Measurements from ENCODE around the gene SLC28A1.
A peak's percentile ranks its signal among the peaks of the same experiment; 100 is the strongest.

Gene SLC28A1

DNA sequence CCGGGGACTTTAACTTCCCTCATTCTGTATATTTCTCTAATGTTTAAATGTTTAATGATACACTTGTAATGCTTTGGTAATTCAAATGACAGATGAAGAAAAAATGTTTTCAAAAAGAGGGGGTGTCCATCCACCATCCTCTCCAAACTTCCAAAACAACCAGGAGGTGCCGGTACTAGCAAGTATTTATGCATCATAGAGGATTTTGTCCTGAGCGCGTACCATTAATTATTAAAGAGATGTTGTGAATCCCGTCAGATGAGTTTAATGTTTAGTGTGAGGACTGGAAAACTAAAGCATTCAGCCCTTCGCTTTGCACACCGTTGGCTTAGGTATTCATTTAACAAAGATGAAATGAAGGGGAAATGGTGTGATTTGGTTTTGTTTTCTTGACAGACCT lies 1.3 kb downstream of the SLC28A1 start:
- H3K4me3 ChIP-seq (ENCODE audit: low read depth, low read length) = no peak overlapping the region
- no peak for DNase-seq (ENCODE audit: low read depth)
- TF ChIP-seq, protein P1, sequence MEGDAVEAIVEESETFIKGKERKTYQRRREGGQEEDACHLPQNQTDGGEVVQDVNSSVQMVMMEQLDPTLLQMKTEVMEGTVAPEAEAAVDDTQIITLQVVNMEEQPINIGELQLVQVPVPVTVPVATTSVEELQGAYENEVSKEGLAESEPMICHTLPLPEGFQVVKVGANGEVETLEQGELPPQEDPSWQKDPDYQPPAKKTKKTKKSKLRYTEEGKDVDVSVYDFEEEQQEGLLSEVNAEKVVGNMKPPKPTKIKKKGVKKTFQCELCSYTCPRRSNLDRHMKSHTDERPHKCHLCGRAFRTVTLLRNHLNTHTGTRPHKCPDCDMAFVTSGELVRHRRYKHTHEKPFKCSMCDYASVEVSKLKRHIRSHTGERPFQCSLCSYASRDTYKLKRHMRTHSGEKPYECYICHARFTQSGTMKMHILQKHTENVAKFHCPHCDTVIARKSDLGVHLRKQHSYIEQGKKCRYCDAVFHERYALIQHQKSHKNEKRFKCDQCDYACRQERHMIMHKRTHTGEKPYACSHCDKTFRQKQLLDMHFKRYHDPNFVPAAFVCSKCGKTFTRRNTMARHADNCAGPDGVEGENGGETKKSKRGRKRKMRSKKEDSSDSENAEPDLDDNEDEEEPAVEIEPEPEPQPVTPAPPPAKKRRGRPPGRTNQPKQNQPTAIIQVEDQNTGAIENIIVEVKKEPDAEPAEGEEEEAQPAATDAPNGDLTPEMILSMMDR (IDR thresholded peaks at IDR 0.05; ENCODE audit: insufficient read depth, low read depth, low read length, missing control alignments) = no peak

DNA sequence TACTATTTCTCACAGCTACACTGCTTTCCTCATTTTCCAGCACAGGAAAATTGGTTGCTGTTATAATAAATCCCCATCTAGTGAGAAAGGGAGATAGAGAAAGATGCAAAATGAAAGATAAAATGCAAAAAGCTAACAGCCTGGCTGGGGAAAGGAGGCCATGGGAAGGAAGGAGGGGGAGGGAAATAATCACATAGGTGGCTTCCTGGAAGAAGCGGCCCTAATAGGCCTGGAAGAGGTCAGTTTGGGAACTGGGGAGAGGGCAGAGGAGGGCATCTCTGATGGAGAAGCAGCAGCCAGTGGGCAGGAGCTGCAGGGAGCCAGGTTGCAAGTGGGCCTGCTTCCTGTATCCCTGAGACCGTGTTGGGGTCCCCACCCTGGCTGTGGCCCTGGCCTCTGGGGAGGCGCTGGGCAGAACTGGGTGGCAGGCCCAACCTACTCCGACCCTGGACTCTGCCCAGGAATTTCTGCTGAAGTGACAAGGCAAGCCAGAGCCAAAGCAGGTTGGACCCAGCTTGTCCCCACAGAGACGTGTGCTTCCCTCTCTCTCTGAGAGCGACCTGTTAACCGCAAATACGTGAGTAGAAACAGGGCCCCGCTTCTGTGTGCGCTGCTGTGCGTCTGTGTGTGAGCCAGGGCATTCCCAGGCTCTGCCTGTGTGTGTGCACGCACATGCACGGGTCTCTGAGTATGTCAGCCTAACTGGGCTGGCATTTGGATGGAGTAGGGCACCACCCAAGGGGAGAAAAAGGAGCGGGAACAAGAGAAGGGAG lies 1.9 kb downstream of the SLC28A1 start:
- DNase-seq (ENCODE audit: low read depth) = no peak
- H3K4me3 ChIP-seq (ENCODE audit: low read depth, low read length) = no peak overlapping the region
- TF ChIP-seq, protein P1 (IDR thresholded peaks at IDR 0.05; ENCODE audit: insufficient read depth, low read depth, low read length, missing control alignments) = no peak

DNA sequence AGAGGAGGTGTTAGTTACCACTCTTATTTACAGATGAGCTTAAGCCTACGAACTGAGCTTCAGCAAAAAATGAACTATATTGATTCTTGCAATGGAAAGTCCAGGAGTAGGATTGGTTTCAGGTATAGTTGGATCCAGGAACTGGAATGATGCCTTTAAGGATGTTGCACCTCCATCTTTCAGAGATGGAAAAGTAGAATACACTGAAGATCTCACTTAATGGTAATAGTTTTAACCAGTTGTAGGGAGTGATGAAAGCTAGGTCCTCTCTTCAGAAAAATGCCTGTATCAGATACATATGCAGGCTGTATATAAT lies 2.5 kb downstream of the SLC28A1 start:
- H3K4me3 ChIP-seq (ENCODE audit: low read depth, low read length) = no peak overlapping the region
- no peak for DNase-seq (ENCODE audit: low read depth)
- TF ChIP-seq, protein P1 (IDR thresholded peaks at IDR 0.05; ENCODE audit: insufficient read depth, low read depth, low read length, missing control alignments) = no peak

DNA sequence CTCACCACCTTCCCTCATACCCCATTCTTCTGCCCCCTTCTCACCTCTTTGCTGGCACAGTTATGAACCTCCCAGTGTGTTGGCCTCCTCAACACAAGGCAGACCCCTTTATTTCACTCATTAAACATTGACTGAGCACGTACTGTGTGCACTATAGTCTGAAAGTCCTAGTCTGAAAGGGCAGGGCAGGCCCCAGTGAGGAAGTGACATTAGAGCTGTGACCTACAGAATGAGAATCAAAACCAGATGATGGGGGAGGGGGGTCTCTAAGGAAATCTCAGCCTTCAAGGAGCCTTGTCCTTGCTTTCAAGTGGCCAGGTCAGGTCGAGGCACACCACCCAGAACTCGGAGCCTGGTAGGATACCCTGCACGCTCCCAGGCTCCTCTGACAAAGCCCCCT lies 3.5 kb downstream of the SLC28A1 start:
- TF ChIP-seq, protein P1 (IDR thresholded peaks at IDR 0.05; ENCODE audit: insufficient read depth, low read depth, low read length, missing control alignments) = no peak
- peak; percentile 9 for DNase-seq (ENCODE audit: low read depth)

DNA sequence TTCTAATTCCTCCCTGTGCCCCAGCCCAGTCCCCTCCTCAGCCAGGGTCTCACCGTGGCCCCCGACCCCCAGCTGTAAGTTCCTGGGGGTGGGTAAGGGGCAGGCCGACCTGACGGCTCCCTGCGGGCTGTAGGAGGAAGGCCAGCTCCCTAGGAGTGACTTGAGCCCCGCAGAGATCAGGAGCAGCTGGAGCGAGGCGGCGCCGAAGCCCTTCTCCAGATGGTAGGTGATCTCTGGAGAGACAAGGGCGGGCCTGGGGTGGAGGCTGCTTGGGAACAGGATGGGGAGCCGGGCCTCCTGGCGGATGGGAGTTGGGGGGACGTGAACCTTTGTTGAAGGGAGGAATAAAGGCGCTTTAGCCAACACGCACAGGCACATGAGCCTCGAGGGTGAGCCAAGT lies 4.2 kb downstream of the SLC28A1 start:
- no peak overlapping the region for H3K4me3 ChIP-seq (ENCODE audit: low read depth, low read length)
- no peak for DNase-seq (ENCODE audit: low read depth)
- TF ChIP-seq, protein P1 (IDR thresholded peaks at IDR 0.05; ENCODE audit: insufficient read depth, low read depth, low read length, missing control alignments) = no peak

More for the DNA sequence above, 3.5 kb downstream of the SLC28A1 start:
- no peak overlapping the region for H3K4me3 ChIP-seq (ENCODE audit: low read depth, low read length)

DNA sequence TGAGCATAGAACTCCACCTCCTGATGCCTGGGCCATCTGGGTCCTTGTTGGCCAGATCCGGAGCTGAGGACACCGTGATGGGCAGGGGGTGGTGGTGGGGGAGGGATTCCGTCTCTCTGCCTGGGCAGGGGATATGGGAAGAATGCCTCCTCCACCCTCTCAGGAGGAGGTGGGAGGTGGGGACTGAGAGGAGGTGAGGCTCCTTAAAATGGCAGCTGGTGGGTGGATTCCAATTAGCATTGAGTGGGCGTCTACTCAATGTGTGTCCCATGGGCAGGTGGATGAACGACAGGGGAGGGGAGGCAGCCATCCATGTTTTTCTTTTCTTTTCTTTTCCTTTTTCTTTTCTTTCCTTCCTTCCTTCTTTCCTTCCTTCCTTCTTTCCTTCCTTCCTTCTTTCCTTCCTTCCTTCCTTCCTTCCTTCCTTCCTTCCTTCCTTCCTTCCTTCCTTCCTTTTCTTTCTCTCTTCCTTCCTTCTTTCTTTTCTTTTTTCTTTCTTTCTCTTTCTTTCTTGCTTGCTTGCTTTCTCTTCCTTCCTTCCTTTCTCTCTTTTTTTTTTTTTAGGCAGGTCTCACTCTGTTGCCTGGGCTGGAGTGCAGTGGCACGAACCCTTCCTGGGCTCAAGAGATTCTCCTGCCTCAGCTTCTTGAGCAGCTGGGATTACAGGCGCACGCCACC lies 5.0 kb downstream of the SLC28A1 start:
- DNase-seq (ENCODE audit: low read depth) = no peak
- H3K4me3 ChIP-seq (ENCODE audit: low read depth, low read length) = no peak overlapping the region
- TF ChIP-seq, protein P1 (IDR thresholded peaks at IDR 0.05; ENCODE audit: insufficient read depth, low read depth, low read length, missing control alignments) = no peak
